Effector memory CD4-positive, alpha-beta T cell (primary cell): Measurements from ENCODE around the gene RAP1GAP.
A peak's percentile ranks its signal among the peaks of the same experiment; 100 is the strongest.

Experiments used
- DNase-seq, 3 donors: peaks; one replicate each; pipeline ENCODE4 v3.0.0-alpha.2; 2020
- H3K27ac ChIP-seq: 2 replicates; pipeline ENCODE4 v1.7.0; 2013; ENCODE audit warnings: mild to moderate bottlenecking, low read length, moderate library complexity; ENCODE audit not compliant: insufficient read depth, poor library complexity, severe bottlenecking
- H3K27me3 ChIP-seq: replicated peaks from 2 replicates; pipeline ENCODE4 v1.7.0; 2013; ENCODE audit warnings: mild to moderate bottlenecking, low read length; ENCODE audit not compliant: insufficient read depth, control insufficient read depth, poor library complexity, severe bottlenecking
- H3K36me3 ChIP-seq: 2 replicates; pipeline ENCODE4 v1.7.0; 2013; ENCODE audit warnings: mild to moderate bottlenecking, low read length, moderate library complexity; ENCODE audit not compliant: control insufficient read depth, insufficient read depth
- H3K4me1 ChIP-seq: 2 replicates; pipeline ENCODE4 v1.7.0; 2013; ENCODE audit warnings: low read length, mild to moderate bottlenecking; ENCODE audit not compliant: control insufficient read depth, insufficient read depth, poor library complexity, severe bottlenecking
- H3K4me3 ChIP-seq: 2 replicates; pipeline ENCODE4 v1.7.0; 2013; ENCODE audit warnings: low read length, low read depth, mild to moderate bottlenecking; ENCODE audit not compliant: insufficient read depth, poor library complexity, severe bottlenecking
- H3K9me3 ChIP-seq: 2 replicates; pipeline ENCODE4 v1.7.0; 2013; ENCODE audit warnings: mild to moderate bottlenecking, low read length, moderate library complexity; ENCODE audit not compliant: control insufficient read depth

RAP1GAP gene

DNA sequence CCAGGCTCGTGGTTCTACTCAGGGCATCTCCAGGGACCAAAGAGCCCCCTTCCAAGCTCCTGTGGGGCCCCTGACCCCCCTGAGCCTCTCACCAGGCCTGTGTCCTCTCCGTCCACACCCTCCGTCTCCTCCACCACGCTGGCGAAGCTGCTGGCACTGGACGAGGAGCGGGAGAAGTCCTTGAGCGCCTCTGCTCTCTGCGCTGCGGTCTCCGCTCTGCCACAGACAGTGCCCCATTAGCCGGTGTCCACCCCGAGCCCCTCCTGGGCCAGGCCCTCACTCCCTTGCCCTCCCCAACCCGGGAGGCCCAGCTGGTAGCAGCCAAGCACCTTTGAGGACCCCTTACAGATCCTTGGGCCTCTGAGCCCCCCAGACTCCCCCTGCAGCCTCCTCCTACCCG lies 69.8 kb downstream of the RAP1GAP start:
- DNase-seq = no peak
- H3K27ac ChIP-seq = no peak overlapping the region
- no peaks in the 10 kb centered on the region for H3K9me3 ChIP-seq
- H3K4me3 ChIP-seq = no peak overlapping the region
- no peaks in the 10 kb centered on the region for H3K27me3 ChIP-seq
- no peaks in the 10 kb centered on the region for H3K36me3 ChIP-seq
- no peaks in the 10 kb centered on the region for H3K4me1 ChIP-seq

DNA sequence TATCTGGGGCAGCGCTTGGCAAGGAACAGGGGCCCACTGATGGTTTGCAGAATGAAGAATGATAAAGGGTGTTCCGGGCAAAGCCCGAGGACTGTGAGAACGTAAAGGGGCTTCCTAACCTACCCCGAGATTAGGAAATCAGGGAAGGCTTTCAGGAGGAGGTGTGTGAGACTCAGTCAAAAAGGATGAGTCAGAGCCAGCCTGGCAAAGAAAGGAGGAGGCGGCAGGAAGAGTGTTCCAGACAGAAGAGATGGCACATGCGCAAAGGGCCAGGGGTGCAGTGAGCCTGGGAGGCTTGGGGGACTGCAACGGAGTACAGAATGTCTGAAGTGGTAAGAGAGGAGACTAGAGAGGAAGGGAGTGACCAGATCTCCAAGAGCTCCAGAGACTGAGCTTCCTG lies 70.3 kb downstream of the RAP1GAP start:
- Histone ChIP-seq H3K27me3 (no peaks in the 10 kb centered on the region), H3K4me3 (no peak overlapping the region), H3K27ac (no peak overlapping the region), H3K4me1 (no peaks in the 10 kb centered on the region), H3K9me3 (no peaks in the 10 kb centered on the region), H3K36me3 (no peaks in the 10 kb centered on the region)
- DNase-seq = no peak

DNA sequence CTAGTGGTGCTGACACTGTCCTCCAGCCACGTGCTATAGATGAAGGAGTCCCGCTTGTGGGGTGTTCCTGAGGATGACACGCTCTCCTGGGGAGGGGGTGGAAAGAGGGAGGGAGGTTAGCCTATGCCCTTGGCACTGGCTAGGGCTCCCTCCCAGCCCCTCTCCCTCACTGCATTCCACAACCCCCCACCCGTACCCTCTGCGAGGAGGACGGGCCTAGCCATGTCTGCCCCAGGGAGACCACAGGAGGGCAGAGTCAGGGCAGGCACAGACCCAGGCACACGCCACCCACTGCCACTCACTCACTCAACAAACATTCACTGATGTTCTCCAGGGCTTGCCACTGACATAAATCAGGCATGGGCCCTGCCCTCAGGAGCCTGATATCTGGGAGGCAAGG lies 70.7 kb downstream of the RAP1GAP start:
- Histone ChIP-seq H3K4me3 (no peak overlapping the region), H3K9me3 (no peaks in the 10 kb centered on the region), H3K36me3 (no peaks in the 10 kb centered on the region), H3K27me3 (no peaks in the 10 kb centered on the region), H3K27ac (no peak overlapping the region), H3K4me1 (no peaks in the 10 kb centered on the region)
- DNase-seq = no peak

DNA sequence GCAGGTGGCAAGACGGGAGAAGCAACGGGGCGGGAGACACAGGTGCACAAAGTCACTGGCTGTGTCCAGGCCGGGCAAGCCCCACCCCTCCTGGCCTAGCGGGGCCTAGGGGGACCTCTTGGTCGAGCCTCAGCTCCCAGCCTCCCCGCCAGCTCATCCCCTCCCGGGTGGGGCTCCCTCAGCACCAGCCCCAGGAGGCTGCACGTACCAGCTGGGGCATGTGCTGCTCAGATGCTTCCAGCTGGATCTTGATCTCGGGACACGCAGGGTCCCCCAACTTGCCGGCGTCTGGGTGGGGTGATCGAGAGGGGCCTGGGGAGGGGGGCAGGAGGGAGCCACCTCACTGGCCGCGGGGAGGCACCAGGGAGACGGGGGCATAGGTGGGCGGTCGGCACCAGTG lies 71.4 kb downstream of the RAP1GAP start:
- Histone ChIP-seq H3K9me3 (no peaks in the 10 kb centered on the region), H3K4me1 (no peaks in the 10 kb centered on the region), H3K36me3 (no peaks in the 10 kb centered on the region), H3K27ac (no peak overlapping the region), H3K27me3 (no peaks in the 10 kb centered on the region), H3K4me3 (no peak overlapping the region)
- no peak for DNase-seq

DNA sequence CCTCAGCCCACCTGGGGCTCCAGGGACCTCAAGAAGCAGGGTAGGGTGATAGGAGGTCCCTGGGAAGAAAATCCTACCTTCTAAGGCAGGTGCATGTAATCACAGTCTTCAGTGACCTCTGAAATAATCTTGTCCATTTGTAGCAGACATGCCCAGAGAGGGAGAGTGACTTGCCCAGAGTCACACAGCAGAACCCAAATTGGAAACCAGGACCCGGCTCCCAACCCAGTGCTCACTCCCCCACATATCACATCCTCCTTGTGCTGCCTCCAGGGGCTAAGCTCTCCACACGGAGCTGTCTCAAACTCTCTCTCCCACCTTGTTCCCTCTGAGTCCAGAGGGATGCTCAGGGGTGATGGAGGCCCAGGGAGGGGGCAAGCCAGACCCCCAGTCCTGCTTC lies 72.5 kb downstream of the RAP1GAP start:
- Histone ChIP-seq H3K9me3 (no peaks in the 10 kb centered on the region), H3K27ac (no peak overlapping the region), H3K4me3 (no peak overlapping the region), H3K36me3 (no peaks in the 10 kb centered on the region), H3K4me1 (no peaks in the 10 kb centered on the region), H3K27me3 (no peaks in the 10 kb centered on the region)
- no peak for DNase-seq

DNA sequence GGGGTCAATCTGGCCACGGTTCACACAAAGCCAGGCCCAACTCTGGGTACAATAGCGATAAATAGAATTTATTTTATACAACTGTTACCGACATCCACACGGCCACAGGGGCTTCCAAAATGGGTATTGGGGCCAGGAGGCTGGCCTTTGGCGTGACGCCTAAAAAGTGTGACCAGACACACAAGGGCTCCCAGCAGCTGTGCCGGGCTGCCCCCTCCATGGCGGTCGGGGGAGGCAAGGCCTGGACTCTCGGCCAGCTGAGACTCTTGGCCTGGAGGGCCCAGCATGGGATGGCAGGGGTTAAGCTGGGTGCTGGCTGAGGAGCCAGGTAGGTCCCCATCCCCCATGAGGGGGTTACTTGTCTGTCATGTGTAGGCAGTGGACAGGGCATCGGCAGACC lies 73.0 kb downstream of the RAP1GAP start:
- no peak overlapping the region for H3K4me3 ChIP-seq
- H3K36me3 ChIP-seq = no peaks in the 10 kb centered on the region
- H3K4me1 ChIP-seq = no peaks in the 10 kb centered on the region
- DNase-seq = no peak
- H3K27me3 ChIP-seq = no peaks in the 10 kb centered on the region
- H3K27ac ChIP-seq = no peak overlapping the region
- no peaks in the 10 kb centered on the region for H3K9me3 ChIP-seq

DNA sequence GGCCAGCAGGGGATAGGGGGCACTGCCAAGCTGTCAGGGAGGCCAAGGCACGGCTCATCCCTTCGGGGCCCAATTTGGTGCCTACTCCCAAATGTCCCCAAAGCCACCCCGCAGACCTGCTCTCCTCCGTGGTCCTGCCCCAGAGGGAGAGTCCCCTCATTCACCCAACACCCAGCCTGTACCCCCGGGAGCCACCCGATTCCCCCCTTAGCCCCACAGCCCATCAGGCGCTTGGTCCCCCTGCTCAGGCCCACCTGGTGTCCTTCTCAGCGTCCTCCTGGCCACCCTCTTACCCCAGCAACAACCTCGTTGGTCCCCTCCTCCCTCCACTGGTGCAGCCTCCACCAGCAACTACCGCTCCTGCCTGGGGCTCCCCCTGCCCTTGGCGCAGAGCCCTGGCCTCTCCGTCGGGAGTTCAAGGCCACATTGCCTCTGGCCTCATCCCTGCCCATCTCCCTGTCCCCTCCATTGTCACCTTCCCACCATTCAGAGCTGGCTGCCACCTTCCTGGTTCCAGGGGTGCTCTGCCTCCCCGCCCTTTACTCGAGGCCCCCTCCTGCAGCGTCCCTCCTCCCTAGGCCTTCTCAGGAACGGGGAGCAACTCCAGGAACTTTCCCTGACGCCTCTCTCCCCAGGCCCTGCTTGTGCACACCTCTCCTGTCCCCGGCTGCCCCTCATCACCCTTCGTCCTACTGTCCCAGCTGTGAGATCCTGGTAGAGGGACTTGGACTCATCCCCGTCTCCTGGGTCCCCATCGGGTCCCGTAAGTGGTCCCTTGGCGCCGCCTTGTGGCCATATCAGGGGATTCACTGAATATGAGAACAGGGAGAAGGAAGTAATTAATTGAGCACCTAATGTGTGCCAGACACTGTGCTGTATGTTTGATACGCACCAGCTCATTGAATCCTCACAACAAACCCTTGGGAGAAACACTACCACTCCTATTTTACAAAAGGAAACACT lies 73.9 kb downstream of the RAP1GAP start:
- H3K4me1 ChIP-seq = no peaks in the 10 kb centered on the region
- no peak overlapping the region for H3K27ac ChIP-seq
- H3K9me3 ChIP-seq = no peaks in the 10 kb centered on the region
- DNase-seq = peak in 1 of 3 donors; percentile 17
- no peak overlapping the region for H3K4me3 ChIP-seq
- no peaks in the 10 kb centered on the region for H3K36me3 ChIP-seq
- H3K27me3 ChIP-seq = no peaks in the 10 kb centered on the region

DNA sequence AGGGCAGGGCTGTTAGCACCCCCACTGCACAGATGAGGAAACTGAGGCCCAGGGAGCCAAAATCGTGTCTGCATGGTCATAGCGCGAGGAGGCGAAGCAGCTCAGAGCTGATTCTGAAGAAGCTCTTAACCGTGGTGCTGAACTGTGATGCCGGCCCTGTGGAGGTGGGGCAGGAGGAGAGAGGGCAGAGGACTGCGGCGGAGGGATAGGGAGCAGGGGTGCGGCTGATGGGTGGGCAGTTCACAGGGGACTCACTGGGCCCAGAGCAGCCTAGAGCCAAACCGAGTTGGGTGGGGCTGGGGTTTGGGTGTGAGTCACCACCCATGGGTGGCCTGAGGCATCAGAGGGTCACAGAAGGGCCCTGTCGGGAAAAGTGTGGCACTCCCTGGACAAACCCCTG lies 74.7 kb downstream of the RAP1GAP start:
- Histone ChIP-seq H3K9me3 (no peaks in the 10 kb centered on the region), H3K27ac (no peak overlapping the region), H3K4me1 (no peaks in the 10 kb centered on the region), H3K4me3 (no peak overlapping the region), H3K36me3 (no peaks in the 10 kb centered on the region), H3K27me3 (no peaks in the 10 kb centered on the region)
- DNase-seq = no peak

DNA sequence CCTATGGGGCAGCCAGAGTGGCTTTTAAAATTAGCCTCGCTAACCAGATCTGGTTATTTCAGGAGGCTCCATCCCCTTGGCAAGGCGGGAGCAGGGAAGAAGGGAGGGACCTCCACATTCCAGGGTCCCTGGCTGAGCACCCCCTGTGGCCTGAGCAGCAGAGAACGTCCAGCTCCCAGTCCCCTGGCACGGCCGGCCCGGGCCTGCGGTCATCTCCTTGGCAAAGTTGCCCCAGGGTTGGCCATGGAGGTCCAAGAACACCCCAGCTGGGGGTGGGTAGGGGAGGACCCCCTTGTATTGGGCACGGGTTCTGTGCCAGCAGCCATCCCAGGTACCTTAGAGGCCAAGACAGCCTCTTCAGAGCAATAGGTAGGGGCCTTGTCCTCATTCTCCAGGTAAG lies 75.9 kb downstream of the RAP1GAP start:
- no peak overlapping the region for H3K27ac ChIP-seq

DNA sequence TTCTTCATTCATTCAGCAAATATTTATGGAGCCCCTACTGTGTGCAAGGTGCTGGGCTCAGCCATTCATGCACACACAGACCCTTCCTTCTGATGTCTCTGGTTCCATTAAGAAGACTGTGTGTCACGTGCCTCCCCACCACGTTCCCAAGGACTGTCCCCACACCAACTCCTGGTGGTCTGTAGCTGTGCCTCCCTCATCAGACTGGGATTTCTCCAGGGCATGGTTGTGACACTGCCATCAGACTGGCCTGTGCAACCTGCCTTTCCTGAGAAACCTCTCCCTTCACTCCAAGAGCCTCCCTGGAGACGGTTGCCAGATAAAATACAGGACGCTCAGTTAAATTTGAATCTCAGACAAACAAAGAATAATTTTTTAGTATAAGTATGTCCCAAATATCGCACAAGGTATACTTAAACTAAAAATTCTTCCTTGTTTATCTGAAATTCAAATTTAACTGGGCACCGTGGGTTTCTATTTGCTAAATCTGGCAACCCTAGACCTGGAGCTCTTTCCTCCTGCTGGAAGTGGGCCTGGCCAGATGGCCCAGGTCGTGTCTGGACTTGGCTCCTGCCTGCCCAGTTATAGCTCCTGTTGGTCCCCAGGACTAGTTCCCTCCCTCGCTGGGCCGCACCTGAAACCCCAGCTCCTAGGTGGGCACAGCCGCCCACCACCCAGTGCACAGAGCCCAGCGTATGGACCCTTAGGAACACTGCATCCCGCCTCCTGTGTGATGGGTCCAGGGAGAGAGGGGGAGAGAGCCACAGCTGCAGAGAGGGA lies 76.9 kb downstream of the RAP1GAP start:
- no peaks in the 10 kb centered on the region for H3K36me3 ChIP-seq
- no peaks in the 10 kb centered on the region for H3K9me3 ChIP-seq
- H3K27ac ChIP-seq = no peak overlapping the region
- no peak for DNase-seq
- H3K27me3 ChIP-seq = peaks cover 5% of the 10 kb centered on the region
- H3K4me3 ChIP-seq = no peak overlapping the region
- H3K4me1 ChIP-seq = no peaks in the 10 kb centered on the region

More for the DNA sequence above, 75.9 kb downstream of the RAP1GAP start:
- Histone ChIP-seq H3K9me3 (no peaks in the 10 kb centered on the region), H3K4me1 (no peaks in the 10 kb centered on the region), H3K4me3 (no peak overlapping the region), H3K27me3 (no peaks in the 10 kb centered on the region), H3K36me3 (no peaks in the 10 kb centered on the region)
- DNase-seq = no peak
